ENCODE data around the gene VIT.

VIT gene

DNA sequence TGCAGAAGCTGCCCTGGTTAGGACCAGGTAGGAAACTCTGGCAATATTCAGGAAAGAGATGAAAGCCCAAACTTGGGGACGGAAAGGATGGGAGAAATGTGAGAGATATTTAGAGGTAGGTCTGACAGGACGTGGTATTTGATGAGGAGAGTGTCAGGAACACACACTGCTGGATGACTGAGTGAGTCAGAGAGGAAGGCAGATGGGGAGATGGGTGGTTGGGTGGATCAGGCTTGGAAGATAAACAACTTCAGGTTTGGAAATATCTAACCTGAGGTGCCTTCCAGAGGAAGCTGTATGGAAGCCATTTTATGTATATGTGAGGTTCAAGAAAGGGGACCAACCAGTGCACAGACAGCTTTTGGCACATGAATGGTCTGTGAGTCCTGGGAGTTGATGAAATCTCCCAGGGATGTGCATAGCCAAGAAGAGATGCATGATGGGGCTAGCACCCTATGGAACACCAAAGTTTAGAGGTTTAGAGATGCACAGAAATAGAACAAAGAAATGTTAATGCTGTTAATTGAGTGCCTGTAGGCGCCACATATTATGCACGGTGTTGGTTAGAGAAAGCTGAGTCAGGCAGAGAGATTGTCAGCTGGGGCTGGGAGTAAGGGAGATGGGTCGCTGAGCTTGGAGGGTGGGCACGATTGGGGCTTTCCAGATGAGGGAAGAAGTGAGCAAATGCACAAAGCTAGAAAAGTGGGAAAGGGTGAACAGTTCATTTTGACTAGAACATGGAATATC lies 101.0 kb downstream of the VIT start:
- TF ChIP-seq, protein P1, sequence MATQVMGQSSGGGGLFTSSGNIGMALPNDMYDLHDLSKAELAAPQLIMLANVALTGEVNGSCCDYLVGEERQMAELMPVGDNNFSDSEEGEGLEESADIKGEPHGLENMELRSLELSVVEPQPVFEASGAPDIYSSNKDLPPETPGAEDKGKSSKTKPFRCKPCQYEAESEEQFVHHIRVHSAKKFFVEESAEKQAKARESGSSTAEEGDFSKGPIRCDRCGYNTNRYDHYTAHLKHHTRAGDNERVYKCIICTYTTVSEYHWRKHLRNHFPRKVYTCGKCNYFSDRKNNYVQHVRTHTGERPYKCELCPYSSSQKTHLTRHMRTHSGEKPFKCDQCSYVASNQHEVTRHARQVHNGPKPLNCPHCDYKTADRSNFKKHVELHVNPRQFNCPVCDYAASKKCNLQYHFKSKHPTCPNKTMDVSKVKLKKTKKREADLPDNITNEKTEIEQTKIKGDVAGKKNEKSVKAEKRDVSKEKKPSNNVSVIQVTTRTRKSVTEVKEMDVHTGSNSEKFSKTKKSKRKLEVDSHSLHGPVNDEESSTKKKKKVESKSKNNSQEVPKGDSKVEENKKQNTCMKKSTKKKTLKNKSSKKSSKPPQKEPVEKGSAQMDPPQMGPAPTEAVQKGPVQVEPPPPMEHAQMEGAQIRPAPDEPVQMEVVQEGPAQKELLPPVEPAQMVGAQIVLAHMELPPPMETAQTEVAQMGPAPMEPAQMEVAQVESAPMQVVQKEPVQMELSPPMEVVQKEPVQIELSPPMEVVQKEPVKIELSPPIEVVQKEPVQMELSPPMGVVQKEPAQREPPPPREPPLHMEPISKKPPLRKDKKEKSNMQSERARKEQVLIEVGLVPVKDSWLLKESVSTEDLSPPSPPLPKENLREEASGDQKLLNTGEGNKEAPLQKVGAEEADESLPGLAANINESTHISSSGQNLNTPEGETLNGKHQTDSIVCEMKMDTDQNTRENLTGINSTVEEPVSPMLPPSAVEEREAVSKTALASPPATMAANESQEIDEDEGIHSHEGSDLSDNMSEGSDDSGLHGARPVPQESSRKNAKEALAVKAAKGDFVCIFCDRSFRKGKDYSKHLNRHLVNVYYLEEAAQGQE (IDR thresholded peaks at IDR 0.05; ENCODE audit: low read depth) = no peak
- TF ChIP-seq EGR1 (IDR thresholded peaks at IDR 0.05) = no peak
- TF ChIP-seq TAF1 (IDR thresholded peaks at IDR 0.05; ENCODE audit: low read depth) = no peak
- TF ChIP-seq CEBPB (IDR thresholded peaks at IDR 0.05) = no peak
- TF ChIP-seq, protein P2, sequence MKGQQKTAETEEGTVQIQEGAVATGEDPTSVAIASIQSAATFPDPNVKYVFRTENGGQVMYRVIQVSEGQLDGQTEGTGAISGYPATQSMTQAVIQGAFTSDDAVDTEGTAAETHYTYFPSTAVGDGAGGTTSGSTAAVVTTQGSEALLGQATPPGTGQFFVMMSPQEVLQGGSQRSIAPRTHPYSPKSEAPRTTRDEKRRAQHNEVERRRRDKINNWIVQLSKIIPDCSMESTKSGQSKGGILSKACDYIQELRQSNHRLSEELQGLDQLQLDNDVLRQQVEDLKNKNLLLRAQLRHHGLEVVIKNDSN (IDR thresholded peaks at IDR 0.05) = no peak
- TF ChIP-seq FOXM1 (IDR thresholded peaks at IDR 0.05; ENCODE audit: borderline replicate concordance, low read depth) = no peak
- TF ChIP-seq TCF12 (IDR thresholded peaks at IDR 0.05; ENCODE audit: low read depth) = no peak
- TF ChIP-seq, protein P3, sequence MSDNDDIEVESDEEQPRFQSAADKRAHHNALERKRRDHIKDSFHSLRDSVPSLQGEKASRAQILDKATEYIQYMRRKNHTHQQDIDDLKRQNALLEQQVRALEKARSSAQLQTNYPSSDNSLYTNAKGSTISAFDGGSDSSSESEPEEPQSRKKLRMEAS (IDR thresholded peaks at IDR 0.05) = no peak

DNA sequence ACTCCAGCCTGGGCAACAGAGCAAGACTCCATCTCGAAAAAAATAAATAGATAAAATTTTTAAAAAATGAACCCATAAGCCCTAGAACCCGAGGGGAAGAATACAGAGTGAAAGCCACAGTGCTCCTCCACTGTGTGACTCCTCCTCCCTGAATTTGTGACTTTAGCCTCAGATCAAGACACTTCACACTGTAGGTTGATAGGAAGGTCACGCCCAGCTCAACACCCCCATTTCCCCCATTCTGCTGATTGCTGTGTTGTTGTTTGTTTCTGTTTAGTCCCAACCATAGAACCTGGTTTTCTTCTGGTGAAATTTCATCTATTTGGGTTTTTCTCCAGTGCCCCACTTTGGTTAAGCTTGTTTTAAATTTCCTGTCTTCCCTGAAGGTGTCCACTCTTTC lies 102.2 kb downstream of the VIT start:
- TF ChIP-seq RAD21 (IDR thresholded peaks at IDR 0.05; ENCODE audit: low read depth) = no peak
- no peak for TF ChIP-seq CEBPB (IDR thresholded peaks at IDR 0.05)
- TF ChIP-seq, protein P1 (IDR thresholded peaks at IDR 0.05; ENCODE audit: low read depth) = no peak
- TF ChIP-seq CREB1 (IDR thresholded peaks at IDR 0.05; ENCODE audit: low read depth) = no peak
- TF ChIP-seq TEAD4 (IDR thresholded peaks at IDR 0.05) = no peak
- TF ChIP-seq, protein P2 (IDR thresholded peaks at IDR 0.05) = no peak
- no peak for TF ChIP-seq YY1 (IDR thresholded peaks at IDR 0.05; ENCODE audit: low read depth)
- no peak for TF ChIP-seq EGR1 (IDR thresholded peaks at IDR 0.05)

DNA sequence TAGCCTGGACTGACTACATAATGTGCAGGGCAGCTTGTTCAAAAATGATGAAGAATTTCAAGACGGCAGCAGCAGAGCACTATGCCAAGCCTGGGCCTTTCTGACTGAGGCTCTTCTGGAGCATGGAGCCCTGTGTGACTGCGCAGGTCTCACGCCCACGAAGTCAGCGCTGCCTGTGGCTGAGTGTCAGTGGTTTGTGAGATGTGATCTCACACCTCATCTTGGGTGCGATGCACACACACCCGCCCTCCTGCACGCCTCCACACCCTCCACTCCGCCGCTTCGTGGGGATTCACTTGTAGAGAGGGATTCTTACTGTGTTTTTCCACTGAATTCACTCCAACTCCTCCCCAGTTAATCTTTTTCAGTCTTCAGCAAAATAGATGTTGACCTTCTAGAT lies 103.9 kb downstream of the VIT start:
- TF ChIP-seq EP300 (IDR thresholded peaks at IDR 0.05; ENCODE audit: borderline replicate concordance) (no peak), CEBPB (IDR thresholded peaks at IDR 0.05) (no peak), NFIC (IDR thresholded peaks at IDR 0.05) (no peak), TAF1 (IDR thresholded peaks at IDR 0.05; ENCODE audit: low read depth) (no peak), YY1 (IDR thresholded peaks at IDR 0.05; ENCODE audit: low read depth) (no peak), ZBTB7A (IDR thresholded peaks at IDR 0.05; ENCODE audit: low read depth) (no peak), TEAD4 (IDR thresholded peaks at IDR 0.05) (no peak), RAD21 (IDR thresholded peaks at IDR 0.05; ENCODE audit: low read depth) (no peak), CREB1 (IDR thresholded peaks at IDR 0.05; ENCODE audit: low read depth) (no peak), FOXM1 (IDR thresholded peaks at IDR 0.05; ENCODE audit: borderline replicate concordance, low read depth) (no peak), TCF12 (IDR thresholded peaks at IDR 0.05; ENCODE audit: low read depth) (no peak), EGR1 (IDR thresholded peaks at IDR 0.05) (no peak)
- TF ChIP-seq, protein P2 (IDR thresholded peaks at IDR 0.05) = no peak
- TF ChIP-seq, protein P1 (IDR thresholded peaks at IDR 0.05; ENCODE audit: low read depth) = no peak

DNA sequence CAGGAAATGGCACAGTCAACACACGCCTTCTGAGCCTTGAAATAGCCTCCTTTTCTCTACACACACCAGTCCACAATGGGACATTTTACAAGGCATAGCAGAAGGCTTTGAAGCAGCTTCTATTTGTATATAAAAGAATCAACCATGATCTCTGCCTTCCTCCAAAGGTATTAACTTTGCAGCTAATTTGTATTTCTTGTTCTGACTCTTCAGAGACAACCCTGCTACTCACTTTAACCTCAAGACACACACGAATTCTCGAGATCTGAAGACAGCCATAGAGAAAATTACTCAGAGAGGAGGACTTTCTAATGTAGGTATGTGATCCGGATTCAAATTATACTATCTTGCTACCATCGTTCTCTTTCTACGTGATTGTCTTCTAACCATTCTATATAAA lies 104.6 kb downstream of the VIT start:
- TF ChIP-seq TAF1 (IDR thresholded peaks at IDR 0.05; ENCODE audit: low read depth) (no peak), TEAD4 (IDR thresholded peaks at IDR 0.05) (no peak), RAD21 (IDR thresholded peaks at IDR 0.05; ENCODE audit: low read depth) (no peak), NFIC (IDR thresholded peaks at IDR 0.05) (no peak), EGR1 (IDR thresholded peaks at IDR 0.05) (no peak), TCF12 (IDR thresholded peaks at IDR 0.05; ENCODE audit: low read depth) (no peak), EP300 (IDR thresholded peaks at IDR 0.05; ENCODE audit: borderline replicate concordance) (no peak), FOXM1 (IDR thresholded peaks at IDR 0.05; ENCODE audit: borderline replicate concordance, low read depth) (no peak), ZBTB7A (IDR thresholded peaks at IDR 0.05; ENCODE audit: low read depth) (no peak), CREB1 (IDR thresholded peaks at IDR 0.05; ENCODE audit: low read depth) (no peak), YY1 (IDR thresholded peaks at IDR 0.05; ENCODE audit: low read depth) (no peak), CEBPB (IDR thresholded peaks at IDR 0.05) (no peak)
- TF ChIP-seq, protein P3 (IDR thresholded peaks at IDR 0.05) = no peak
- TF ChIP-seq, protein P1 (IDR thresholded peaks at IDR 0.05; ENCODE audit: low read depth) = no peak
- TF ChIP-seq, protein P2 (IDR thresholded peaks at IDR 0.05) = no peak

All from Ishikawa (cell line).